Fibroblast of the aortic adventitia (primary cell): ENCODE measurements around the gene ARL16. TPM values are rescaled to one million over a fixed set of nuclear protein-coding genes. Genes with fewer than 3 reads are reported as not detected.
A peak's percentile ranks its signal among the peaks of the same experiment; 100 is the strongest.

ENCODE experiments used
- DNase-seq: peaks from one replicate; pipeline ENCODE4 v3.0.0-alpha.2; 2010; ENCODE audit warnings: low read depth
- H3K4me3 ChIP-seq: 2 replicates; pipeline ENCODE4 v1.5.1; 2011; ENCODE audit warnings: low read depth, mild to moderate bottlenecking, control low read depth, low read length, moderate library complexity
- CTCF ChIP-seq: IDR thresholded peaks from 2 replicates; pipeline ENCODE4 v1.5.1; 2011; ENCODE audit warnings: mild to moderate bottlenecking, low read length, control low read depth, inconsistent platforms; ENCODE audit not compliant: insufficient read depth
- total RNA-seq: library from RNA; depleted of rRNA; stranded (reverse); fragments of >200 nt; gene quantifications from 2 replicates; pipeline ENCODE4 v1.2.3, GENCODE V29; 2012; ENCODE audit warnings: low replicate concordance

ARL16 gene
- total RNA-seq, 1 donor: 26.4 TPM

- no peak for TF ChIP-seq CTCF
- no peak overlapping the region for H3K4me3 ChIP-seq
- DNase-seq: peak; percentile 24
Measured at GRCh38 chr17:81722184-81723120, 38.9 kb upstream of the ARL16 start.

GRCh38 chr17:81720267-81721071 lies 36.9 kb upstream of the ARL16 start:
- TF ChIP-seq CTCF: no peak
- H3K4me3 ChIP-seq: no peak overlapping the region
- DNase-seq: no peak

GRCh38 chr17:81719410-81720266 lies 36.0 kb upstream of the ARL16 start:
- H3K4me3 ChIP-seq: no peak overlapping the region
- DNase-seq: no peak
- no peak for TF ChIP-seq CTCF

GRCh38 chr17:81717766-81718089 lies 34.1 kb upstream of the ARL16 start:
- DNase-seq: no peak
- no peak for TF ChIP-seq CTCF
- no peak overlapping the region for H3K4me3 ChIP-seq

GRCh38 chr17:81717049-81717765 lies 33.6 kb upstream of the ARL16 start:
- no peak for TF ChIP-seq CTCF

GRCh38 chr17:81716674-81716996 lies 33.0 kb upstream of the ARL16 start:
- no peak for DNase-seq
- no peak for TF ChIP-seq CTCF
- no peak overlapping the region for H3K4me3 ChIP-seq

More at GRCh38 chr17:81717049-81717765, 33.6 kb upstream of the ARL16 start:
- no peak for DNase-seq
- H3K4me3 ChIP-seq: no peak overlapping the region
